Dorsolateral prefrontal cortex (tissue), 118 donors: ENCODE results near the gene CISD3. TPM values are rescaled to one million over a fixed set of nuclear protein-coding genes. Genes with fewer than 3 reads are reported as not detected.

Experiments
- microRNA-seq, 43 experiments: library from miRNA; unstranded; fragments of <30 nt; microRNA quantifications; one replicate each; pipeline ENCODE4 v1.2.0, GENCODE V29; 2022
- total RNA-seq, 120 experiments: library from RNA; stranded (reverse); gene quantifications; one replicate each; pipeline versions ENCODE4 v1.2.3 to v1.2.4, GENCODE V29; 2022

Gene CISD3
- total RNA-seq, 120 experiments from 2014 or later, result 15.5 to 38.5 (median 25.9) TPM

Small RNA genes within 50 kb of the gene (microRNA-seq; reads per million reads assigned to microRNA genes)
- 0 to 5.0 (median 1.2) reads per million in 43 experiments for gene MIR4726
- gene MIR4734, result 0 to 0.98 (median 0.24) reads per million in 43 experiments

Other genes starting within 250 kb of the CISD3 start
- 100 to 1,000 TPM in 111 of 120 experiments, 10 to 100 TPM in 9; 80.9 to 338 (median 151) TPM for gene SRCIN1, start 124.4 kb upstream of the CISD3 start, total RNA-seq
- 10 to 100 TPM in 105 of 120 experiments, 1 to 10 TPM in 15; 4.4 to 32.8 (median 13.7) TPM for gene EPOP, start 55.4 kb upstream of the CISD3 start, total RNA-seq
- gene MLLT6, start 25.1 kb upstream of the CISD3 start, total RNA-seq, result 100 to 1,000 TPM; 118 to 242 (median 168) TPM
- 10 to 100 TPM; 13.0 to 46.2 (median 27.2) TPM for gene PCGF2, start 18.0 kb downstream of the CISD3 start, total RNA-seq
- 100 to 1,000 TPM in 80 of 120 experiments, 10 to 100 TPM in 40; 55.5 to 145 (median 107) TPM for gene PSMB3, start 22.4 kb downstream of the CISD3 start, total RNA-seq
- gene PIP4K2B, start 69.2 kb downstream of the CISD3 start, total RNA-seq, result 100 to 1,000 TPM; 106 to 220 (median 167) TPM
- 10 to 100 TPM; 12.1 to 25.1 (median 17.5) TPM for gene CWC25, start 95.0 kb downstream of the CISD3 start, total RNA-seq
- 100 to 1,000 TPM; 239 to 571 (median 364) TPM for gene RPL23, start 123.4 kb downstream of the CISD3 start, total RNA-seq
- gene LASP1, start 139.7 kb downstream of the CISD3 start, total RNA-seq, result 100 to 1,000 TPM in 14 of 120 experiments, 10 to 100 TPM in 106; 54.6 to 125 (median 90.0) TPM
- under 1 TPM in 10 of 120 experiments, not detected in 110; 0.14 to 0.39 (median 0.26) TPM for gene FBXO47, start 237.1 kb downstream of the CISD3 start, total RNA-seq